Epithelial cell of proximal tubule (primary cell): ENCODE data around the gene GNG12. TPM values are rescaled to one million over a fixed set of nuclear protein-coding genes. Genes with fewer than 3 reads are reported as not detected.

Experiments used
- DNase-seq: peaks from one replicate; pipeline ENCODE4 v3.0.0-alpha.2; 2011; ENCODE audit warnings: low read depth
- H3K4me3 ChIP-seq: 2 replicates; pipeline ENCODE4 v1.5.1; 2011; ENCODE audit warnings: low read depth, mild to moderate bottlenecking, low read length
- total RNA-seq: library from RNA; depleted of rRNA; stranded (reverse); fragments of >200 nt; gene quantifications from 2 replicates; pipeline ENCODE4 v1.2.3, GENCODE V29; 2015
- TF ChIP-seq, protein P1 (sequence below): conservative IDR thresholded peaks from 2 replicates; pipeline ENCODE4 v1.5.1; 2012; ENCODE audit warnings: low read depth, mild to moderate bottlenecking, low read length

Gene GNG12
- total RNA-seq, 1 donor from 2014 or later: 67.1 TPM

DNA sequence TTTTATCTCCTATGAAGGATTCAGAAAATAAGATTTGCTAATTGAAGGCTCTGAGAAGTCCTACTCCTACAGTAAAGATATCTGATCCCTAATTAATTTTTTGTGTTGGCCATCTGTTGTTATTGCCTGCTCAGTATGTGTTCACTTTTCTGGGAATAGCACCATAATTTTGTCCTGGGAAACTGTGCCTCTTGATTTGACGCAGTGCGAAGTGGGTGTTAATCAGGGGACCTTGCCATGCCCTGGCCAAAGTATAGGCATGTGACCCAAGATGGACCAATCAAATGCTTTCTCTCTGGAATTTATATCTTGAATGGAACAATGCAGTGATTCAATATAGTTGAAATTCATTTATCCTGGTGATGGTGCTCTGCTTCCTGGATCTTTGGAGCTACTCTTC, 30.4 kb upstream of the GNG12 start:
- TF ChIP-seq, protein P1, sequence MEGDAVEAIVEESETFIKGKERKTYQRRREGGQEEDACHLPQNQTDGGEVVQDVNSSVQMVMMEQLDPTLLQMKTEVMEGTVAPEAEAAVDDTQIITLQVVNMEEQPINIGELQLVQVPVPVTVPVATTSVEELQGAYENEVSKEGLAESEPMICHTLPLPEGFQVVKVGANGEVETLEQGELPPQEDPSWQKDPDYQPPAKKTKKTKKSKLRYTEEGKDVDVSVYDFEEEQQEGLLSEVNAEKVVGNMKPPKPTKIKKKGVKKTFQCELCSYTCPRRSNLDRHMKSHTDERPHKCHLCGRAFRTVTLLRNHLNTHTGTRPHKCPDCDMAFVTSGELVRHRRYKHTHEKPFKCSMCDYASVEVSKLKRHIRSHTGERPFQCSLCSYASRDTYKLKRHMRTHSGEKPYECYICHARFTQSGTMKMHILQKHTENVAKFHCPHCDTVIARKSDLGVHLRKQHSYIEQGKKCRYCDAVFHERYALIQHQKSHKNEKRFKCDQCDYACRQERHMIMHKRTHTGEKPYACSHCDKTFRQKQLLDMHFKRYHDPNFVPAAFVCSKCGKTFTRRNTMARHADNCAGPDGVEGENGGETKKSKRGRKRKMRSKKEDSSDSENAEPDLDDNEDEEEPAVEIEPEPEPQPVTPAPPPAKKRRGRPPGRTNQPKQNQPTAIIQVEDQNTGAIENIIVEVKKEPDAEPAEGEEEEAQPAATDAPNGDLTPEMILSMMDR: no peak
- no peak for DNase-seq
- H3K4me3 ChIP-seq: no peak overlapping the region

DNA sequence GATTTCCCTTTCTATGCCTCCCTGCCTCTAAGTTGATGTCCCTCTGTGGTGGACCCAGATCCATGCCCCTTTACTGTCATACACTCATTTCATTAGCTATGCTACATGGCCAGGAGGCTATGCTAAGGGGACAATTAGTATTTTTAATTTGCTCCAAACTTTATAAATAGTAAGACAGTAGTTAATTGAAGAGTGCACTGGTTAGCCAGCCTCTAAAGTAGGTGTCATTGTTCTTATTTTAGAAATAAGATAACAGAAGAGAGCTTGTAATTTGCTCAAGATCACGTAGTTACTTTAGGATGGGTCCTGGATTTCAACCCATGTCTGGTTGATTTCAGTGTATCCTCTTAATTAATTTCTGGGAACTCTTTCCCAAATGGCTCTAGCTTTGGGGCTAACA, 29.4 kb upstream of the GNG12 start:
- no peak for DNase-seq
- TF ChIP-seq, protein P1: no peak

DNA sequence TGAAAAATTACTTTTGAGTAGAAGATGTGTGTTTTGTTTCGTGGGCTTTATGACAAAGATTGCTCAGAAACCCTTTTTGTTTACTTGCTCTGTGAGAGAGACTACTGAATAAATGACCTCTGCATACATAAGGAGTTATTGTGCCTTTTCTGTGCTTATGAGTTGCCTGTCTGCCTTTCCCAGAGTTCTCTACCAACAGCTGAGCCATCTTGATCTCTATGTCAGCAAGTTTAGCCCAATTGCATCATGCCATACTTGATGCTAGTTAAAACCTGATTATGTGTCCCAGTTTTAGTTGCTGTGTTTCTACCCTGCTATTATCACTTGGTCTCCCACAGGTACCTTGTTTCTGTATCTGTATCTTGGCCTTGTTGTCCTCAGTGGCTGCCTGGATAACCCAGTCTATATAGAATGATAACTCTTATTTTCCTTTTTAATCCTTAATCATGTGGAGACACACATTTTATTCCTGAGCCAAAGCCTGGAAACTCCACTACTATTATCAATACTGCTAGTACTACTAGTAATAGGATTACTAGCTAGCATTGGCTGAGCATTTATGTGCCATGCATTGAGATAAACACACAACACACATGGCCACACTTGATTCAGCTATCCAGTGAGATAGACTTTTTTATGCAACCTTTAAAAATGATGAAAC, 28.7 kb upstream of the GNG12 start:
- TF ChIP-seq, protein P1: no peak
- no peak overlapping the region for H3K4me3 ChIP-seq
- DNase-seq: no peak

More for the DNA sequence above, 29.4 kb upstream of the GNG12 start:
- no peak overlapping the region for H3K4me3 ChIP-seq

DNA sequence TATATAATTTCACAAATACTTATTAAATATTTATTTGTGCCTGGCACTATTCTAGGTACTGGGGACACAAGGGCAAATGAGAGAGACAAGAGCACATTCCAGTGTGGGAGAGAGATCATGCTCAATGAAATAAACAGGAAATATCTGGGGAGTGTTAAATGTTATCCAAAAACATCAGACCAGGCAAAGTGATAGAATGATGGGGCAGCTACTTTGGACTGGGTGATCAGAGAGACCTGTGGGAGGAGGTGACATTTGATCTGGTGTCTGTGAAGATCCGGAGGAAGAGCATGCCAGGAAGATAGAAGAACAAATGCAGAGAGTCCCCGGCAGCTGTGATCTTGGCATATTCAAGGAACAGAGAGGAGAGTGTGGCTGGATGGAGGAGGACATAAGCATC, 27.5 kb upstream of the GNG12 start:
- TF ChIP-seq, protein P1: no peak
- no peak overlapping the region for H3K4me3 ChIP-seq
- no peak for DNase-seq

DNA sequence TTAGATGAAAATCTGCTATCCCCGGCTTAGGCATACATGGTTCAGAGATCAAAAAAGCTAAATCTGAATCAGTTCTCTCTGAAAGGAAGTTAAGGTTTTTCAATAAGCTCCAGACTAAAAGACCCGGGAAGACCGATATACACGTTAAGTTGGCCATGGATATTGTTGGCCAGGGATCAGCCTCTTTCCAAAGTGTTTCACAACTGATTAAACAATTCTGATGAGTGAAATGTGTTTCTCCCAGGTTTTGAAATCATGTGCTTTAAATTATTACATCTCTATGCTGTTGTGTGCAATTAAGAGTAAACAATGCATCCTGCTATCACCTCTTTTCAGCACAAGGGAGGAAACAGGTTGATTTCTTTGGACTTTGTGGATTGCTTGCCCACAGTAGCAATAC, 23.7 kb upstream of the GNG12 start:
- no peak for DNase-seq
- TF ChIP-seq, protein P1: no peak
- H3K4me3 ChIP-seq: no peak overlapping the region

DNA sequence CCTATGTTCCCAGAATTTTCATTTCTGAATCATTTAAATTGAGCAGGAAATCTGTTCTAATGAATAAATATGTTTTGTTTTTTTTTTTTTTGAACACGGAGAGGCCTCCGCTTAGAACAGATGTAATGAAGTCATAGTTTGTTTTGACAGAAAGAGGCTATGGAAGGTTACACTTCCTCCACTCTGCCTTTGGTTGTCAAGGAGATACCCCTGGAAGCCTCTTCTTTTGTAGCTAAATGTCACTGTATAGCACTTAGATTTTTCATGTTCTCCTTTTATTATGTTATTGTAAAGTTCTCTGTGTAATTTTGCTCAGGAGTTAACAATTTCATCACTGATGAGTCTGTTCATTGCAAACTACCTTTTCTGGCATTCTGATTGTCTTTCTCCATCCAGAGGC, 22.7 kb upstream of the GNG12 start:
- no peak for DNase-seq
- TF ChIP-seq, protein P1: no peak
- H3K4me3 ChIP-seq: no peak overlapping the region

DNA sequence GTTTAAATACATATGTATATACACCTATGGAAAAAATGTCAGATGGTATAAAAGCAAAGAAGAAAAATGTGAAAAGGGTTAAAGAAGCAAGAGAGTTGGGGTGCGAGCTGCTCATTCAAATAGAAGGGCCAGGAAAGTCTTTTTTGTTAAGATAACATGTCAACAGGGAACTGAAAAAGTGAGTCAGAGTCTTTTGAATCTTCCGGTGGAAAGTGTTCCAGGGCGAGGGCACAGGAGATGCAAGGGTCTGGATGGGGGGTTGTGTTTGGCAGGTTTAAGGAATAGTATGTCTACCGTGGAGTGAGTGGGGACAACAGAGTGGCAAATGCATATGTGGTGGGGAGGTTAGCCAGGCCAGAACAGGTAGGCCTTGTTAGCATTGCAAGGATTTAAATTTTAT, 22.2 kb upstream of the GNG12 start:
- no peak overlapping the region for H3K4me3 ChIP-seq
- TF ChIP-seq, protein P1: no peak
- DNase-seq: no peak
